ENCODE measurements around the gene CYP24A1.

CYP24A1 gene

GRCh38 chr20:54114109-54114508, 59.7 kb downstream of the CYP24A1 start:
- no peak for DNase-seq (ENCODE audit: low read depth, low spot score)
- ChIA-PET CTCF (interaction anchor here (5.6 kb wide), 1 partner anchor 10 kb away, joined by 76 read pairs; no protein-coding TSS in a partner anchor), POLR2A (no interaction called here)
- no peak for TF ChIP-seq CTCF (IDR thresholded peaks at IDR 0.05; ENCODE audit: insufficient read depth, low read length, missing control alignments)
- H3K4me3 ChIP-seq (ENCODE audit: low read depth, low read length) = no peak overlapping the region

DNA sequence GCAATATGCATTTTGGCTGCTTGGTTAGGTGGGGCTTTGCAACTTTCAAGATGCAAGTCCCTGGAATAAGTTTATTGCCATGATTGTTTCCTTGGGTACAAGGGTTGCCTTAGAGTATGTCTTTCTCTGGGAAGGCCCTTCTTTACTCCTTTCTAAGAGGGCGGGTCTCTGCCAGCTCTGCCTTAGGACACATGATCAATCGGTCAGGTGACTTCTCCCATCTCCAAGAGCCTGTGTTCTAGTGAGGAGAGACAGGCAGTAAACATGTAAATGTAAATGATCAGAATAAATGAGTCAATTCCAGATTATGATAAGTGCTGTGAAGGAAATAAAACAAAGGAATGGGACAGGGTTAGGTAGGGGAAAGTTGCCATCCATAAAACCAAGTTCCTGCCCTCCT, 60.2 kb downstream of the CYP24A1 start:
- ChIA-PET POLR2A (no interaction called here), CTCF (interaction anchor here (5.6 kb wide), 1 partner anchor 9 kb away, joined by 76 read pairs; no protein-coding TSS in a partner anchor)
- DNase-seq (ENCODE audit: low read depth, low spot score) = no peak
- no peak for TF ChIP-seq CTCF (IDR thresholded peaks at IDR 0.05; ENCODE audit: insufficient read depth, low read length, missing control alignments)
- no peak overlapping the region for H3K4me3 ChIP-seq (ENCODE audit: low read depth, low read length)

DNA sequence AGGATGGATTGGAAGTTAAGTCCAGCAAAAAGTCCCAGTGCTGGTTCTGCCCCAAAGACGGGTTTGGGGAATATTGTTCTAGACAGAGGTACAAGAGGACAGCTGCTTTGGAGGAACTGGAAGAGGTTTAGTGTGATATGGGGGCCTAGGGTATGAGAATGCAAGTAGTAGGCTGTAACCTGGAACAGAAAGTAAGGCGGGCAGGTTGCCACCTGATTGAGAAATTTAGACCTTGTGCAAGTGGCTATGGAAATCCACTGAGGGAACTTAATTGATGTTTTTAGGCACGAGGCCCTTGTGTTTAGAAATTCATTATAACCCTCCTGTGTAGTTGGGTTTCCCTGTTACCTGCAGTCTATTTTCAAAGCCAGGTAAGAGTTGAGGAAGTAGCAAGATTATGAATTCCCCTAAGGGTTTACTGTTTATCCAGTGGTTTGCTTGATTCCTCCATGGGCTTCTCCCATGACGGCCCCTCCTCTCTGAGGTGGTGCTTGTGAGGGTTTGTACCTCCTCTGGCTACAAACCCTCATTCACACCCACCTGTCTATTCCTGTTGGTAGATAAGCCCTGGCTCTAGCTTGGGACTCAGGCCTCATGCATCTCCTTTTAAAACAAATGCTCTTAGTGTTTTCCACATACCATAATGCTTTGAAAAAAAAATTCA, 61.4 kb downstream of the CYP24A1 start:
- CTCF ChIA-PET = interaction anchor here (1.5 to 23.9 kb wide), 2 partner anchors 9 to 94 kb away, joined by 8 to 1179 read pairs; partner anchors contain the start of gene PFDN4

GRCh38 chr20:54111460-54111859, 62.3 kb downstream of the CYP24A1 start:
- ChIA-PET CTCF (interaction anchor here (1.5 to 23.9 kb wide), 3 partner anchors 8 to 95 kb away, joined by 8 to 1179 read pairs (median 28); partner anchors contain the start of gene PFDN4), POLR2A (no interaction called here)
- no peak for DNase-seq (ENCODE audit: low read depth, low spot score)
- H3K4me3 ChIP-seq (ENCODE audit: low read depth, low read length) = no peak overlapping the region
- no peak for TF ChIP-seq CTCF (IDR thresholded peaks at IDR 0.05; ENCODE audit: insufficient read depth, low read length, missing control alignments)

More for the DNA sequence above, 61.4 kb downstream of the CYP24A1 start:
- H3K4me3 ChIP-seq (ENCODE audit: low read depth, low read length) = no peak overlapping the region
- no peak for TF ChIP-seq CTCF (IDR thresholded peaks at IDR 0.05; ENCODE audit: insufficient read depth, low read length, missing control alignments)
- DNase-seq (ENCODE audit: low read depth, low spot score) = no peak
- POLR2A ChIA-PET = no interaction called here

- POLR2A ChIA-PET = no interaction called here
- CTCF ChIA-PET = interaction anchor here (1.8 to 23.9 kb wide), 4 partner anchors 9 to 96 kb away, joined by 6 to 1179 read pairs (median 18); partner anchors contain the start of gene PFDN4
- no peak overlapping the region for H3K4me3 ChIP-seq (ENCODE audit: low read depth, low read length)
- no peak for TF ChIP-seq CTCF (IDR thresholded peaks at IDR 0.05; ENCODE audit: insufficient read depth, low read length, missing control alignments)
- no peak for DNase-seq (ENCODE audit: low read depth, low spot score)
These were observed 63.3 kb downstream of the CYP24A1 start for GRCh38 chr20:54110457-54110856.

DNA sequence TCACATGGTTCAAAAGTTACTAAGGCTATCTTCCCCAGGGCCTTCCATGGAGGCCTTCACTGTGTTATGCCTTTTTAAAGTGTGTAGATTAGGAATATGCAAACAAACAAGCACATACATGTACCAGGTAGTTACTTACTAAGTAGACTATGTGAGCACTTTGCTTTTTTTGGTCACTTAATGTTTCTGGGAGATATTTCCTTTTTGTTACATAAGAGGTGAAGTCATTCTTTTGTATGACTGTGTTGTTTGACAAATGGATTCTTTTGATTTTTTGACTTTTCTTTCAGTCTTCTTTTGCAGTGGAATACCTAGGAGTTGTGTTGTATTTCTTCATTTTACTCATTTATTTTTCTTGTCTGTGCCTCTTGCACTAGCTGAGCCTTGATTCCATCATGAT, 63.7 kb downstream of the CYP24A1 start:
- CTCF ChIA-PET = interaction anchor here (1.8 to 23.9 kb wide), 4 partner anchors 9 to 96 kb away, joined by 6 to 1179 read pairs (median 18); partner anchors contain the start of gene PFDN4
- POLR2A ChIA-PET = no interaction called here
- no peak overlapping the region for H3K4me3 ChIP-seq (ENCODE audit: low read depth, low read length)
- DNase-seq (ENCODE audit: low read depth, low spot score) = no peak
- no peak for TF ChIP-seq CTCF (IDR thresholded peaks at IDR 0.05; ENCODE audit: insufficient read depth, low read length, missing control alignments)
